GM12892 (cell line): Measurements from ENCODE around the gene KMT2C.

Experiments used
- POLR2A ChIP-seq: IDR thresholded peaks from 2 replicates; pipeline ENCODE4 v1.6.1; 2011; ENCODE audit warnings: low read depth, low read length, control low read depth
- POLR2AphosphoS5 ChIP-seq: IDR thresholded peaks from 2 replicates; pipeline ENCODE4 v1.6.1; 2011; ENCODE audit warnings: low read depth, low read length, control low read depth

DNA sequence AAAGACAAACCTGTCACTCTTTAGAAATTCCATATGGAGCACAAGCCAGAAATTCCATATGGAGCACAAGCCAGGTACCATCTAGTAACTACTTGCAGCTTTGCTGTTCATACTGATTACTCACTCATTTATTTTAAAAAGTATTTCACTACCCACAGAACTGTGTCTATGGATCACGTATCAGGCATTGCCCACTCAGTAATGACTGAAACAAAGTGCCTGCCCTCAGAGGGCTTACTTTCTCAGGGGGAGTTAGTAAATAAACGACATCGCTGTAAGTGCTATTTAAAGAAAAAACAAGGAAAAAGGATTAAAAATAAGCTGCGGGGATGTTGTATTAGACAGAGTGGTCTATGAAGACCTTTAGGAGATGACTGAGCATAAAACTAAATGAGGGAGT is 239.4 kb downstream of the KMT2C start:
- TF ChIP-seq POLR2A = no peak
- no peak for TF ChIP-seq POLR2AphosphoS5
